T-helper 17 cell (primary cell): Measurements from ENCODE around the gene CERT1. TPM values are rescaled to one million over a fixed set of nuclear protein-coding genes. Genes with fewer than 3 reads are reported as not detected.
A peak's percentile ranks its signal among the peaks of the same experiment; 100 is the strongest.
"Not testable (repeated sequence)": the region's sequence is repeated elsewhere in the genome, so short reads cannot be mapped to it uniquely, and the experiment has no call there.

Experiments used
- ATAC-seq: fragments of 150-1000 bp; cut with Tn5 transposase; 2 replicates; pipeline ENCODE4 v1.10.0; 2021; ENCODE audit warnings: mild to moderate bottlenecking, moderate library complexity
- DNase-seq, 3 donors: peaks; one replicate each; pipeline versions ENCODE4 v3.0.0 to v3.0.0-alpha.2; 2020 to 2021
- H3K9me3 ChIP-seq: one replicate; pipeline ENCODE4 v1.7.0; 2013; ENCODE audit warnings: low read length, mild to moderate bottlenecking; ENCODE audit not compliant: control insufficient read depth, poor library complexity, severe bottlenecking
- H3K27ac Mint-ChIP-seq: one replicate; pipeline ENCODE4 v1.8.0; 2022; ENCODE audit warnings: mild to moderate bottlenecking, moderate library complexity, mixed read lengths
- H3K27me3 Mint-ChIP-seq: one replicate; pipeline ENCODE4 v1.8.0; 2022; ENCODE audit warnings: mixed read lengths
- H3K36me3 Mint-ChIP-seq: one replicate; pipeline ENCODE4 v1.8.0; 2022; ENCODE audit warnings: low read depth, mixed read lengths
- H3K4me1 Mint-ChIP-seq: one replicate; pipeline ENCODE4 v1.8.0; 2022; ENCODE audit warnings: mild to moderate bottlenecking, mixed read lengths
- H3K4me3 Mint-ChIP-seq: one replicate; pipeline ENCODE4 v1.8.0; 2022; ENCODE audit warnings: mild to moderate bottlenecking, moderate library complexity, mixed read lengths
- total RNA-seq, 4 donors: library from RNA in 2 of 4; stranded (reverse) in 2 of 4; gene quantifications; one replicate each; pipeline ENCODE4 v1.2.3 and lab custom pipeline; 2022 to 2026

CERT1 gene
- total RNA-seq, 2 donors from 2014 or later: 29.9 to 37.2 TPM

DNA sequence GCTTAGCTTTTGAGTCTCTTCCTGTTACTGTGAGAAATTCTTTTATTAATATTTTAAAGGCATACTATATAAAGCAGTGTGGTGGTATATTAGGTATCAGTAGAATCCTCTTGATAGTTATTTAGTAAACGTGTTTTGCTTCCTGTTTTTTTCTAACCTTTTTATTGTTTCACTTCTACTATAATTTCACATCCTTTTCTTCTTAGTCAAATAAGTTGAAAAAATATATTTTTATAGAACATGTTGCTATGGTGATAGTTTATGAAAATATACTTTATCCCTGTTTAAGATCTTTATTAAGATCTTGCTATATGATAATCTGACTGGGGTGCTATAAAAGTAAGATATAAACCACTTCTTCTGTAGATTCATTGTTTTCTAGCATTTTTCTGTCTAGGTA, 2.4 kb upstream of the CERT1 start:
- H3K4me3 Mint-ChIP-seq: no peak overlapping the region
- H3K27ac Mint-ChIP-seq: no peak overlapping the region
- peaks cover 40% of the 10 kb centered on the region for H3K4me1 Mint-ChIP-seq
- no peaks in the 10 kb centered on the region for H3K9me3 ChIP-seq
- ATAC-seq (no peak), DNase-seq (no peak)
- H3K27me3 Mint-ChIP-seq: no peaks in the 10 kb centered on the region
- H3K36me3 Mint-ChIP-seq: no peaks in the 10 kb centered on the region

DNA sequence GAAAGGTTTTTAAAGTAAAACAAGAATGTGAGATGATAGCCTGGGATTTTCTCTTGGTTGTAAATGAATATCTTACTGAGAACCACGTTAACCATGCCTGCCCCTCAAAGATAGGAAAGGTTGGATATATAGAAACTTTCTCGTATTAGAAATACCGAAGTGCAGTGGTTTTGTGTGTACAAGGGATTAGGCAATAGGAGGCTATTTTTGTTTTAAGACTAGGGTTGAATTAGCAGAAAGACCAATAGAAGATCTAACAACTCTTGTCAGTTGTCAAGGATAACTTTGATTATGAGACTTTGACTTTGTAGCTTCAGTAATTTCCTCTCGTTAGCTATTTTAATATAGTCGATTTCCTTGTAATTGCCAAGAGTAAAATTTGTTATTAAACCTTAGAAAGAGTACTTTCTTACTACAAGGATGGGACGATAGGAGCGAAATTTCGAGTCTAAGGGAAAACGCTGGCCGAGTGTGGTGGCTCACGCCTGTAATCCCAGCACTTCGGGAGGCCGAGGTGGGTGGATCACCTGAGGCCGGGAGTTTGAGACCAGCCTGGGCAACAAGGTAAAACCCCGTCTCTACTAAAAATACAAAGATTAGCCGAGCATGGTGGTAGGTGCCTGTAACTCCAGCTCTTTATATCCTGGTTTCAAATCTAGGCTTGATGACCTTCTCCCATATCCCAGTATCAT, 1.1 kb upstream of the CERT1 start:
- no peak for ATAC-seq
- H3K36me3 Mint-ChIP-seq: no peaks in the 10 kb centered on the region
- H3K4me1 Mint-ChIP-seq: peaks cover 39% of the 10 kb centered on the region
- peak overlapping the region; percentile 89 for H3K27ac Mint-ChIP-seq
- peak overlapping the region; percentile 93 for H3K4me3 Mint-ChIP-seq
- H3K9me3 ChIP-seq: no peaks in the 10 kb centered on the region
- no peak for DNase-seq
- H3K27me3 Mint-ChIP-seq: no peaks in the 10 kb centered on the region

DNA sequence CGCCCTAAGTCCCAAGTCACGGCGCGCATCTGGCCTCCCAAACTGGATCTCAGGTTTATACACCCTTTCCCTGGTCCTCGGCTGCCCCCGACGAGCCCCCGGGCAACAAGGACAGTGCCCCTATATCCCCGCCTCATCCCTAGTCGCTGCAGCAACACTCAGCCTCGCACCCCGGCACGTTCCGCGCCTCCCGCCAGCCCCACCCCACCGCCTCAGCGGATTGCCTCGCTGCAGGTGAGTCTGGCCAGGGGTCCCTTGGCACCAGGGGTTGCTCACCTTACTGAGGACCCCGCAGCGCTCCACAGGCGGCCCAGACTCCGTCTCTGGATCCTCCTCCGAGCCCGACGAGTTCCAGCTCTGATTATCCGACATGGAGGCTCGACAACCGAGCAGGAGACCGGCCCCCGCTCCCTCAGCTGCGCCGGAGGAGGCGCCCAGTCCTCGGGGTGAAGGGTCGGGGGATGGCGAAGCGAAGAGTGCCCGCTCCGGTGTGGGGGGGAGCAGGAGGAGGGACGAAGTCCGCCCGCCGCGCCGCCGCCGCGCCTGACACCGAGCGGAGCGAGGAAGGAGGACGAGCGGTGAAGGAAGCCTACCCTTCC, 494 bp downstream of the CERT1 start:
- peak overlapping the region; percentile 93 for H3K4me3 Mint-ChIP-seq
- H3K36me3 Mint-ChIP-seq: no peaks in the 10 kb centered on the region
- ATAC-seq: peak; percentile 57
- DNase-seq: peak; percentile 30 to 44 (median 35)
- no peaks in the 10 kb centered on the region for H3K27me3 Mint-ChIP-seq
- H3K4me1 Mint-ChIP-seq: peaks cover 36% of the 10 kb centered on the region
- peak overlapping the region; percentile 89 for H3K27ac Mint-ChIP-seq
- no peaks in the 10 kb centered on the region for H3K9me3 ChIP-seq

DNA sequence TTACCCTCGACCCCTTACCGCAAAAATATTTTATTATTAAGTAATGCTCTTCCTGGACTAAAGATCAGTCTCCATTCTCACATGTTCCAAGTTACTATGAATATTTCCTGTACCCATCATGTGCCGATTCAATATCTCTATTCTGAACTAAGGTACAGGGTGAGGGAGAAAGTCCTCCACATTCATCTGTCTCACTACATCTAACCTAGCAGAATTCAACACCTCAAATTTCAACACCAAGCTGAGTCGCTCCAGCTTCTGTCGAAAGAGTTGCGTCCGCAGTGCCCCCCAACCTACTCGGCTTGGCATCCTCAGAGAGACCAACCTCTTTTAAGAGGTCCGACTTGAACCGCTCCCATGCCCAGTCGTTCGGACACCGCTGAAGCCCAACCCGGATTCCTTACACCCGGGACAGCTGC, 1.0 kb downstream of the CERT1 start:
- Mint-ChIP-seq H3K4me1 (peaks cover 38% of the 10 kb centered on the region), H3K36me3 (no peaks in the 10 kb centered on the region), H3K27ac (peak overlapping the region; percentile 89), H3K4me3 (peak overlapping the region; percentile 93), H3K27me3 (no peaks in the 10 kb centered on the region)
- H3K9me3 ChIP-seq: no peaks in the 10 kb centered on the region
- DNase-seq (no peak), ATAC-seq (no peak)

DNA sequence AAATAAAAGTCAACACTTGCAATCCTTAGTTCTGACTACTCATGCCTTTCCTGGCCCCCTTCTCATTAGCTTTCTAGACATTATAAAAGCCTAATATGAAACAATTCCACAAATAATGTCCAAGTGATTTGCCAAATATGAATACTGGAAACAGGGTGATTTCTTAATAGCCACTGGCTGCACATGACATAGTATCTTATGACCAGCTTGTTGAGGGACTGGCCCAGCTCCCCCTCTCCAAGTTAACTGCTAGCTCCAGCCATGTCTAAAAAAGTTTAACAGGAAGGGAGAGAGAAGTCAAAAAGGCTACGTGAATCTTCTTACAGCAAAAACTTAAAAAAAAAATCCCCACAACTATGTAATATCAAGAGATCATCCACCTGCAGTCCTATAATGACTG, 1.5 kb downstream of the CERT1 start:
- DNase-seq (no peak), ATAC-seq (no peak)
- Mint-ChIP-seq H3K27ac (peak overlapping the region; percentile 89), H3K36me3 (no peaks in the 10 kb centered on the region), H3K27me3 (no peaks in the 10 kb centered on the region), H3K4me3 (peak overlapping the region; percentile 93), H3K4me1 (peaks cover 38% of the 10 kb centered on the region)
- no peaks in the 10 kb centered on the region for H3K9me3 ChIP-seq

DNA sequence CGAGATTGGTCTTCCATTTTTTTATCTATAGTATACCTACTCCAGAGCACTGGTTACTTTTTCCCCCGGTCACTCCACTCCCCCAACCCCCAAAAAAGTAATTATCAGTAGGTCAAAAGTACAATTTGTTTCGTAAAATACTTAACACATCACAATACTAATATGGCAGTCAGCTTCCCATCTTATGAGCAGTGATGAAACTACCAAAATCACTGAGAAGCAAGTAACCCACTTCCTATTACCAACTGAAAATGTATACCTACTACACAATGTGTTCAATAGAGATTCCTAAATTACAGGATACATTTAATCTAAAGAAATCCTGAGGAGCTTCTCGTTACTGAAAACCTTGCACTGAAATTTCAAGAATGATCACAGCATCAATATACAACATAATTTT, 1.9 kb downstream of the CERT1 start:
- peak overlapping the region; percentile 93 for H3K4me3 Mint-ChIP-seq
- DNase-seq (no peak), ATAC-seq (no peak)
- H3K27ac Mint-ChIP-seq: peak overlapping the region; percentile 89
- H3K4me1 Mint-ChIP-seq: peaks cover 38% of the 10 kb centered on the region
- H3K36me3 Mint-ChIP-seq: no peaks in the 10 kb centered on the region
- H3K27me3 Mint-ChIP-seq: no peaks in the 10 kb centered on the region
- no peaks in the 10 kb centered on the region for H3K9me3 ChIP-seq

DNA sequence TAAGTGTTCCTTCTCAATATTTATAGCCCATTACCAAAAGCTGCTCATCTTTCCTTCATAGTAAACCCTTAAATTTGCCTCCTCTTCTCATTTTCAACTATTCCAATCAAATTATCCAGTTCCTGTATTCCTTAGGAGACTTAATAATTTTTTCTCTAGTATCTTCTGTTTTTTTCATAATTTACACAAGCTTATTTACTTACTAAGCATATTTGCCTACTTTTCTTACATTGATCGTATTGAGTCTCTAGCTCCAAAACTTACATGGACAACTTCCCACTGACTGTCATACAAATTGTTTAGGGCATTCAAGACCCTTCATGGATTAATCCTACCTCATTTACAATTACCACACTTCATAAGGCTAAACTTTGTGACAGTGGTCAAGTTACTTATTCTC, 3.6 kb downstream of the CERT1 start:
- Mint-ChIP-seq H3K4me1 (peaks cover 36% of the 10 kb centered on the region), H3K27ac (no peak overlapping the region), H3K4me3 (no peak overlapping the region), H3K27me3 (no peaks in the 10 kb centered on the region), H3K36me3 (no peaks in the 10 kb centered on the region)
- ATAC-seq (no peak), DNase-seq (no peak)
- H3K9me3 ChIP-seq: no peaks in the 10 kb centered on the region

DNA sequence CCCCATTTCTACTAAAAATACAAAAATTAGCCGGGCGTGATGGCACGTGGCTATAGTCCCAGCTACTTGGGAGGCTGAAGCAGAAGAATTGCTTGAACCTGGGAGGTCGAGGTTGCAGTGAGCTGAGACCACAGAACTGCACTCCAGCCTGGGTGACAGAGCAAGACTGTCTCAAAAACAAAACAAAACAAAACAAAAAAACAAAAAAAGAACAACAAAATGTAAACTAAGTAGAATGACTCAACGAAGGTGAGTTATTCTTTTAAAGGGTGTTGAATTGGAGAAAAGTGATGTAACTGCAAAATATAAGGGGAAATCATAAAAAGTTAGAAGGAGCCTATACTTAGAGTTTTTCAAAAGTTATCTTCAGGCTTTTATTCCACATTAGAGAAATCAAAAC, 6.3 kb downstream of the CERT1 start:
- not testable (repeated sequence) for H3K4me3 Mint-ChIP-seq, H3K27ac Mint-ChIP-seq, H3K36me3 Mint-ChIP-seq, ATAC-seq, H3K27me3 Mint-ChIP-seq, DNase-seq, H3K9me3 ChIP-seq
- peaks cover 30% of the 10 kb centered on the region for H3K4me1 Mint-ChIP-seq

DNA sequence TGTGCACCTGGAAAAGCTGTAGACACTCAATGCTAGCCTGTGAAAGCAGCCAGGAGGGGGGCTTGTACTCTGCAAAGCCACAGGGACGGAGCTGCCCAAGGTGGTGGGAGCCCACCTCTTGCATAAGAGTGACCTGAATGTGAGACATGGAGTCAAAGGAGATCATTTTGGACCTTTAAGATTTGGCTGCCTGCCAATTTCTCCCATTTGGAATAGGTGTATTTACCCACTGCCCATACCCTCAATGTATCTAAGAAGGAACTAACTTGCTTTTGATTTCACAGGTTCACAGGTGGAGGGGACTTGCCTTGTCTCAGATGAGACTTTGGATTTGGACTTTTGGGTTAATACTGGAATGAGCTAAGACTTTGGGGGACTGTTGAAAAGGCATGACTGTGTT, 12.6 kb downstream of the CERT1 start:
- H3K4me1 Mint-ChIP-seq: peaks cover 11% of the 10 kb centered on the region
- not testable (repeated sequence) for H3K4me3 Mint-ChIP-seq, DNase-seq, H3K27me3 Mint-ChIP-seq, H3K9me3 ChIP-seq, ATAC-seq, H3K27ac Mint-ChIP-seq
- H3K36me3 Mint-ChIP-seq: peaks cover 10% of the 10 kb centered on the region

DNA sequence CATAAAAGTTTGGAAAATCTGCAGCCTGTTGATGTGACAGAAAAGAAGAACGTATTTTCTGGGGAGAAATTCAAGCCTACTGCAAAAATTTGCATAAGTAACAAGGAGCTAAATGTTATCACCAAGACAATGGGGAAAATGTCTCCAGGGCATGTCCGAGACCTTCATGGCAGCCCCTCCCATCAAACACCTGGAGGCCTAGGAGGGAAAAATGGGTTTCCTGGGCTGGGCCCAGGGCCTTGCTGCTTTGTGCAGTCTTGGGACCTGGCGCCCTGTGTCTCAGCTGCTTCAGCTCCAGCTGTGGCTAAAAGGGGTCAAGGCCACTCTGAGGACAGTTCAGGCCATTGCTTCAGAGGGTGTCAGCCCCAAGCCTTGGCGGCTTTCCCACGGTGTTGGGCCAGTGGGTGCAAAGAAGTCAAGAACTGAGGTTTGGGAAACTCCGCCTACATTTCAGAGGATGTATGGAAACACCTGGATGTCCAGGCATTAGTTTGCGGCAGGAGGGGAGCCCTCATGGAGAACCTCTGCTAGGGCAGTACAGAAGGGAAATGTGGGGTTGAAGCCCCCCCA, 13.1 kb downstream of the CERT1 start:
- ATAC-seq (no peak), DNase-seq (no peak)
- Mint-ChIP-seq H3K36me3 (peaks cover 14% of the 10 kb centered on the region), H3K4me1 (peaks cover 13% of the 10 kb centered on the region), H3K27me3 (no peaks in the 10 kb centered on the region), H3K4me3 (no peak overlapping the region), H3K27ac (no peak overlapping the region)
- H3K9me3 ChIP-seq: no peaks in the 10 kb centered on the region

DNA sequence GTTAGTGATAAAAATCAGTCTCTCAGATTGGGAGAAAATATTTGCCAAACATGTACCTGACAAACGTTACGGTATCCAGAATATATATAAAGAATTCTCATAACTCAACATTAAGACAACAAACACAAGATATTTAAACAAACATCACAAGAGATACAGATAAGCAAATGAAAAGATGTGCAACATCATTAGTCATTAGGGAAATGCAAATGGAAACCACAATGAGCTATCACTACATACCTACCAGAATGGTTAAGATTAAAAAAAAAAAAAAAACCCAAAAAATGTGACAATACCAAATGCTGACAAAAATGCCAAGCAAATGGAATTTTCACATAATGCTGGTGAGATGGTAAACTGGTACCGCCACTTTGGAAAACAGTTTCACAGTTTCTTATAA, 15.4 kb downstream of the CERT1 start:
- Mint-ChIP-seq H3K27ac (no peak overlapping the region), H3K4me3 (no peak overlapping the region), H3K4me1 (peaks cover 10% of the 10 kb centered on the region), H3K27me3 (no peaks in the 10 kb centered on the region), H3K36me3 (peaks cover 14% of the 10 kb centered on the region)
- no peak for ATAC-seq
- DNase-seq: no peak
- no peaks in the 10 kb centered on the region for H3K9me3 ChIP-seq

DNA sequence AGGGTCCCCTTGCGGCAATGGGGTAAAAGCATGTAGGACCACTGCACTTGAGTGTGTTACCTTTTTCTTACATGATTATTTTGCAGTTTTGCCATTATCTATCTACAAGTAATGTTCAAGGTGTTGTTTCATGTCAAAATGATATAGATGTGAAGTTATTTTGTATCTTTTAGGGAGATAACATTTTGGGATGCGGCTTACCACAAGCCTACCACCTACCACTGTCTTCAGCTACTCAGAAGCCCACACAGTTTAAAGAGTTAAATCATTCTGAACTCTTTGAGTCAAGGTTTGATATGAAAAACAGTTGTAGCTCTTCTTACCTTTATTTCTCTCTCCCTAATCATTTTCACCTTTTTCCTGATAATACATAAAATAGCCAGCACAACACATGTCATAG, 19.8 kb downstream of the CERT1 start:
- H3K4me1 Mint-ChIP-seq: peaks cover 10% of the 10 kb centered on the region
- no peaks in the 10 kb centered on the region for H3K27me3 Mint-ChIP-seq
- ATAC-seq: no peak
- no peak overlapping the region for H3K4me3 Mint-ChIP-seq
- H3K27ac Mint-ChIP-seq: no peak overlapping the region
- peaks cover 14% of the 10 kb centered on the region for H3K36me3 Mint-ChIP-seq
- DNase-seq: no peak
- H3K9me3 ChIP-seq: no peaks in the 10 kb centered on the region

DNA sequence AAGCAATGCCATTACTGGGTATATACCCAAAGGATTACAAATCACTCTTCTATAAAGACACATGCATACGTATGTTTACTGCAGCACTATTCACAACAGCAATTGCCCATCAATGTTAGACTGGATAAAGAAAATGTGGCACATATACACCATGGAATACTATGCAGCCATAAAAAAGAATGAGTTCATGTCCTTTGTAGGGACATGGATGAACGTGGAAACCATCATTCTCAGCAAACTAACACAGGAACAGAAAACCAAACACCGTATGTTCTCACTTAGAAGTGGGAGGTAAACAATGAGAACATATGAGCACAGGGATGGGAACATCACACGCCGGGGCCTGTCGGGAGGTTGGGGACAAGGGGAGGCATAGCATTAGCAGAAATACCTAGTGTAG, 21.6 kb downstream of the CERT1 start:
- H3K36me3 Mint-ChIP-seq: peaks cover 14% of the 10 kb centered on the region
- ATAC-seq, H3K4me3 Mint-ChIP-seq, H3K27ac Mint-ChIP-seq, H3K4me1 Mint-ChIP-seq, DNase-seq, H3K27me3 Mint-ChIP-seq, H3K9me3 ChIP-seq: not testable (repeated sequence)

DNA sequence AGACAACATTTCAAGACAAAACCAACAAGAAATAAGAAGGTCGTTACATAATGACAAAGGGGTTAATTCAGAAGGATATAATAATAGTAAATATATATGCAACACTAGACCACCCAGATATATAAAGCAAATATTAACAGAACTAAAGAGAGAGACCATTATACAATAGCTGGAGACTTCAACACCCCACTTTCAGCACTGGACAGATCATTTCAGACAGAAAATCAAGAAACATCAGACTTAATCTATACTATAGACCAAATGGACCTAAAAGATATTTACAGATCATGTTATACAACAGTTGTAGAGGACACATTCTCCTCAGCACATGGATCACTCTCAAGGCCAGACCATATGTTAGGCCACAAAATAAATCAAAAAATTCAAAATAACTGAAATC, 26.8 kb downstream of the CERT1 start:
- Mint-ChIP-seq H3K36me3 (peaks cover 2% of the 10 kb centered on the region), H3K27ac (no peak overlapping the region), H3K4me3 (no peak overlapping the region), H3K27me3 (no peaks in the 10 kb centered on the region), H3K4me1 (peaks cover 6% of the 10 kb centered on the region)
- ATAC-seq (no peak), DNase-seq (no peak)
- H3K9me3 ChIP-seq: no peaks in the 10 kb centered on the region
